Astrocyte of the spinal cord (primary cell): ENCODE results near the gene ERRFI1.
"Not testable (repeated sequence)": the region's sequence is repeated elsewhere in the genome, so short reads cannot be mapped to it uniquely, and the experiment has no call there.

Experiments
- DNase-seq: peaks from one replicate; pipeline ENCODE4 v3.0.0; 2011; ENCODE audit warnings: low read depth, low spot score
- H3K4me3 ChIP-seq: 2 replicates; pipeline ENCODE4 v1.5.1; 2011; ENCODE audit warnings: low read depth, mild to moderate bottlenecking, low read length, moderate library complexity
- in situ Hi-C: cut with HindIII; loops from 2 replicates; pipeline ENCODE4 v1.10.0; 2017; ENCODE audit warnings: low sequenced_read_pairs
- TF ChIP-seq, protein P1 (sequence below): IDR thresholded peaks from 2 replicates; pipeline ENCODE4 v1.5.1; 2012; ENCODE audit warnings: low read depth, mild to moderate bottlenecking, low read length, inconsistent platforms

Gene ERRFI1

DNA sequence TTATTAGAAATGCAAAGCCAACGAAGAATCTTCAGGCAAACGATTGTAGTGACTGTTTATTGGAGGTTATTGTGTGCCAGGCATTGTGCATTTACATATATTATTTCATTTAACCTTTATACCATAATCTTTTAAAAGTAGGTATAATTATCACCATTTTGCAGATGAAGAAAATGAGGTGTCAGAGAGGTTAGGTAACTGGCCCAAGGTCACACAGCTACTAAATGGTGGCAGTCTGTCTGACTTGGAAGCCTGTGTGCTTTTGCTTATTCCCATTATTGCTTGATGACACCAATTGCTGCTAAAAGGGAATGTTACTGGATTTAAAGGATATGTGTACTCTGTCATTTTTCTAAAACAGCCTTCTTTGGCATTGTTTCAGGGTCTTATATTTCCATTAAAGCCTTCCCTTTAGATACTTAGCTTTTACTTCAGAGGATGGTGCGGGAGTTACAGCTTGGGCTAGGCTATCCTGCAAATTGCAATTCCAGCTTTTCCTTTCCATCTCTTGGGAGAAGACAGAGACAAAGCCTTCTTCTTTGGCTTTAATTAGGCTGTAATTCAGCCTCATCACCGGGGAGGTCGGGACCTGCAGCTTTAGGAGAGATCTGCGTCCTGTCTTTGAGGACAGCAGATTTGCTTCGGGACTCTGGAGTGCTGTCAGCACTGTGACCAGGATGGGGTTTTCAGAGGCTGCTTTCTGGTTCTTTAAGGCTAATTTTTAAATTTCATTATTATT, 37.4 kb upstream of the ERRFI1 start:
- in situ Hi-C loops: no loop called here
- no peak overlapping the region for H3K4me3 ChIP-seq
- DNase-seq: no peak
- TF ChIP-seq, protein P1, sequence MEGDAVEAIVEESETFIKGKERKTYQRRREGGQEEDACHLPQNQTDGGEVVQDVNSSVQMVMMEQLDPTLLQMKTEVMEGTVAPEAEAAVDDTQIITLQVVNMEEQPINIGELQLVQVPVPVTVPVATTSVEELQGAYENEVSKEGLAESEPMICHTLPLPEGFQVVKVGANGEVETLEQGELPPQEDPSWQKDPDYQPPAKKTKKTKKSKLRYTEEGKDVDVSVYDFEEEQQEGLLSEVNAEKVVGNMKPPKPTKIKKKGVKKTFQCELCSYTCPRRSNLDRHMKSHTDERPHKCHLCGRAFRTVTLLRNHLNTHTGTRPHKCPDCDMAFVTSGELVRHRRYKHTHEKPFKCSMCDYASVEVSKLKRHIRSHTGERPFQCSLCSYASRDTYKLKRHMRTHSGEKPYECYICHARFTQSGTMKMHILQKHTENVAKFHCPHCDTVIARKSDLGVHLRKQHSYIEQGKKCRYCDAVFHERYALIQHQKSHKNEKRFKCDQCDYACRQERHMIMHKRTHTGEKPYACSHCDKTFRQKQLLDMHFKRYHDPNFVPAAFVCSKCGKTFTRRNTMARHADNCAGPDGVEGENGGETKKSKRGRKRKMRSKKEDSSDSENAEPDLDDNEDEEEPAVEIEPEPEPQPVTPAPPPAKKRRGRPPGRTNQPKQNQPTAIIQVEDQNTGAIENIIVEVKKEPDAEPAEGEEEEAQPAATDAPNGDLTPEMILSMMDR: no peak

DNA sequence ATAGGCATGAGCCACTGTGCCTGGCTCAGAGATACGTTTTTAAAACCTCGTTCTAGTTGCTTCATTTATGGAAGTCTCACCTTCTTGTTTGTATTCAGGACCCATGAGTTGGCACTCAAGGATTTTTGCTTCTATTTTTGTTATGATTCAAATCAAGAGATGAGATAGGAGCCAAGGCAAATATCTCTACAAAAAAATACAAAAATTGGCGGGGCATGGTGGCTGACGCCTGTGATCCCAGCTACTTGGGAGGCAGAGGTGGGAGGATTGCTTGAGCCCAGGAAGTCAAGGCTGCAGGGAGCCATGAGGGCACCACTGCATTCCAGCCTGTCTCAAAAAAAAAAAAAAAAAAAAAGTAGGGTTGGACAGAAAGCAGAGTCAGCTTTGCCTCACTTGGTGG, 36.8 kb upstream of the ERRFI1 start:
- in situ Hi-C loops: no loop called here
- TF ChIP-seq, protein P1: no peak
- DNase-seq: no peak
- no peak overlapping the region for H3K4me3 ChIP-seq

DNA sequence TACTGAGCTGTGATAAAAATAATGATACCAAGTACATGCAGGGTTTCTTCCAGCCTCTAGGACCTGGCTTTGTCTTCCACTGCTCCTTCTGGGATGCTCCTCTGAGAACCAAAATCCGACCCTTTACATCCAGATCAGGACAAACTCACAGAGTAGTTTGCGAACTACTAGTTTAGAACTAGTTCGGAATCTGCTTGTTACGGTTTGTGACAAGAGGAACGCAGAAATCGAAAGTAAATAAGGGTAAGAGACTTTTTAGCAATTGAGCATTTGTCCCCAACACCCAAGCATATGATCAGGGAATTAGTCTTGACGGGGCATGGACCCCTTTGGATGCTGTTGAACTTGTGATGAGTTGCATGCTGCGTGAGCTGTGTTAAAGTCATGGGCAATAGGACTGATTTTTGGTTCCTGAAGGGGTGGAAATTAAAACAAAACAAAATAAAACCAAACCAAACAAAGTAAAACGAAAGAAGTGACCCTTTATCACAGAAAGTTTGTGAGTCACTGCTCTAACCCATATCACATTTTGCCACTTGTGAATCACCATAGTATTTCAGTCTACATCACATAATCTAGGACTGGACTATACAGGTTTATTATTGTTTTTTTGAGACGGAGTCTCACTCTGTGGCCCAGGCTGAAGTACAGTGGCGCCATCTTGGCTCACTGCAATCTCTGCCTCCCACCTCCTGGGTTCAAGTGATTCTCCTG, 35.7 kb upstream of the ERRFI1 start:
- TF ChIP-seq, protein P1: no peak
- H3K4me3 ChIP-seq: no peak overlapping the region
- in situ Hi-C loops: no loop called here
- peak; percentile 55 for DNase-seq

DNA sequence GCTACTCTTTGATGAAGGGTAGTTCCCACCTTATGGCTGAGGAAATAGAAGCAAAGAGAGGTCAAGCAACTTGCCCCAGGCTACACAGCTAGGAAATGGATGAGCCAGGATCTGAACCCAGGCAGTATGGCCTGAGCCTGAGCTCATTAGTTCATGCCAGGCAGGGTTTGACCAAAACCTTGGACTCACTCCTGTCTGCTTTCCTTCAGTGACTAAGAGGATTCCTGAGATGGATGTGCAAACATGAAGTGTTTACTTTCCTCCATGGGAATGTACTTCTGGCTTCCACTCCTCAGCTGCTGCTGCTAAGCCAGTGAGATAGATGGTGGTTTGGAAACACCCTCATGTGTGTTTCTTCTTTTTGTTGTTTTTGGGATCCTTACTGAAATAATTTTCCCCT, 35.1 kb upstream of the ERRFI1 start:
- TF ChIP-seq, protein P1: no peak
- no peak overlapping the region for H3K4me3 ChIP-seq
- DNase-seq: peak; percentile 94
- in situ Hi-C loops: no loop called here

DNA sequence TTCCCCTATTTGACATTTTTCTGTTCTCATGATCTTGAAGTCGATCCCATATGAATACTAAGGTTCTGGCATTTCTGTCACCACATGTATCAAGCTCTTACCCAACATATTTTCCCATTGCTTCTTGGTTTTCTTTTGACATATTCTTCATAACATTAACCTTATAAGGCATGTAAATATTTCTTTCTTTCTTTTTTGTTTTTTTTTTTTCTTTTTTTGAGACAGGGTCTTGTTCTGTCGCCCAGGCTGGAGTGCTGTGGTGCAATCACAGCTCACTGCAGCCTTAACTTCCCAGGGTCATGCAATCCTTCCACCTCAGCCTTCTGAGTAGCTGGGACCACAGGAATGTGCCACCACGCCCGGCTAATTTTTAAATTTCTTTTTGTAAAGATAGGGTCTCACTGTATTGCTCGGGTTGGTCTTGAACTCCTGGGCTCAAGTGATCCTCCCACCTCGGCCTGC, 33.1 kb upstream of the ERRFI1 start:
- no peak overlapping the region for H3K4me3 ChIP-seq
- in situ Hi-C loops: no loop called here
- TF ChIP-seq, protein P1: no peak
- DNase-seq: peak; percentile 73

DNA sequence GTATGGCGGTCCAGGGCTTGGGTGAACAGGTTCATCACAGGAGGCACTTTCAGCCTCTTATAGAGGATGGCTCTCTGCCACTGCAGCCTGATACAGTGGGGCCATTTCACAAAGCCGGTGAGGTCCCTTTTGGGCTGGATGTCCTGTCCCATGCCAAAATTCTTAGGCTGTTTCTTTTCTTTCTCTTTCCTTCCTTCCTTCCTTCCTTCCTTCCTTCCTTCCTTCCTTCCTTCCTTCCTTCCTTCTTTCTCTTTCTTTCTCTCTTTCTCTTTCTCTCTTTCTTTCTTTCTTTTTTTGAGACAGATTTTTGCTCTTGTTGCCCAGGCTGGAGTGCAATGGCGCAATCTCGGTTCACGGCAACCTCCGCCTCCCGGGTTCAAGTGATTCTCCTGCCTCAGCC, 31.7 kb upstream of the ERRFI1 start:
- in situ Hi-C loops, H3K4me3 ChIP-seq, DNase-seq: not testable (repeated sequence)

DNA sequence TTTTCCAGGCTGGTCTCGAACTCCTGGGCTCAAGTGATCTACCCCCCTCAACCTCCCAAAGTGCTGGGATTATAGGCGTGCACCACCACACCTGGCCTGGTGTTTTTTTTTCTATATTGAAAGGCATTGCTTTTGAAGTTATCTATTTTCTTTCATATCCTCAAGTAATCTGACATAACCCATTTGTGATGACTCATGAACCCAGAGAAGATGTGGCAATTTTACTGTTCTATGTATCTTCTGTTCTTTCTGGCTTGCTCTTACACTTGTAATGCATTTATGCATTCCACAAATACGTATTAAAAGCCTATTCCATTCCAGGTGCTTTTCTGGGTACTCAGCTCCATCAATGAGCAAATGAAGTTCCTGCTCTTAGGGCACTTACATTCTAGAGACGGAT, 29.9 kb upstream of the ERRFI1 start:
- in situ Hi-C loops: no loop called here
- TF ChIP-seq, protein P1: no peak
- peak; percentile 81 for DNase-seq
- no peak overlapping the region for H3K4me3 ChIP-seq
